HG03135 (cell line): ENCODE measurements around the gene DRD2.
"Not testable (repeated sequence)": the region's sequence is repeated elsewhere in the genome, so short reads cannot be mapped to it uniquely, and the experiment has no call there.

Source experiments
- ATAC-seq: cut with Tn5 transposase; IDR thresholded peaks from one replicate; pipeline ENCODE4 v1.9.1; 2021; ENCODE audit warnings: mild to moderate bottlenecking, moderate library complexity; ENCODE audit not compliant: unreplicated experiment

DRD2 gene

GRCh38 chr11:113475160-113475761, at the start of gene DRD2:
TSS of gene DRD2 (minus strand) at chr11:113475398. CDS start at chr11:113424651, 50,747 bp downstream.
- no peak for ATAC-seq

GRCh38 chr11:113523906-113524305, 48.7 kb upstream of the DRD2 start:
- not testable (repeated sequence) for ATAC-seq

GRCh38 chr11:113521737-113522517, 46.7 kb upstream of the DRD2 start:
- no peak for ATAC-seq

GRCh38 chr11:113519989-113520613, 44.9 kb upstream of the DRD2 start:
- no peak for ATAC-seq

- no peak for ATAC-seq
Measured at GRCh38 chr11:113518716-113519495, 43.7 kb upstream of the DRD2 start.

- no peak for ATAC-seq
Measured at GRCh38 chr11:113517361-113517760, 42.2 kb upstream of the DRD2 start.

- no peak for ATAC-seq
Measured at GRCh38 chr11:113514856-113515255, 39.7 kb upstream of the DRD2 start.

GRCh38 chr11:113507341-113507740, 32.1 kb upstream of the DRD2 start:
- ATAC-seq = no peak

- no peak for ATAC-seq
Measured at GRCh38 chr11:113506893-113507292, 31.7 kb upstream of the DRD2 start.

- no peak for ATAC-seq
Measured at GRCh38 chr11:113506461-113506860, 31.3 kb upstream of the DRD2 start.

- no peak for ATAC-seq
Measured at GRCh38 chr11:113505541-113506375, 30.6 kb upstream of the DRD2 start.

- ATAC-seq = no peak
Measured at GRCh38 chr11:113505046-113505445, 29.8 kb upstream of the DRD2 start.

GRCh38 chr11:113504586-113504985, 29.4 kb upstream of the DRD2 start:
- no peak for ATAC-seq

GRCh38 chr11:113504071-113504470, 28.9 kb upstream of the DRD2 start:
- ATAC-seq = no peak

GRCh38 chr11:113497066-113497910, 22.1 kb upstream of the DRD2 start:
- ATAC-seq = no peak

- no peak for ATAC-seq
Measured at GRCh38 chr11:113496026-113496651, 20.9 kb upstream of the DRD2 start.

- ATAC-seq = no peak
Measured at GRCh38 chr11:113494021-113494420, 18.8 kb upstream of the DRD2 start.

- no peak for ATAC-seq
Measured at GRCh38 chr11:113493206-113493605, 18.0 kb upstream of the DRD2 start.

GRCh38 chr11:113488931-113489351, 13.7 kb upstream of the DRD2 start:
- ATAC-seq = no peak
